Osteoblast (primary cell): ENCODE results near the gene ATG14. TPM values are rescaled to one million over a fixed set of nuclear protein-coding genes. Genes with fewer than 3 reads are reported as not detected.
A peak's percentile ranks its signal among the peaks of the same experiment; 100 is the strongest.

Source experiments
- DNase-seq: peaks from one replicate; pipeline ENCODE4 v3.0.0; 2011; ENCODE audit warnings: low spot score, mixed read lengths; ENCODE audit not compliant: insufficient read length; ENCODE audit errors: missing footprints
- H2AFZ ChIP-seq: 2 replicates; pipeline ENCODE4 v1.6.0; 2011; ENCODE audit warnings: mild to moderate bottlenecking, low read length
- H3K27ac ChIP-seq: 2 replicates; pipeline ENCODE4 v1.5.1; 2011; ENCODE audit warnings: mild to moderate bottlenecking, low read depth, low read length, moderate library complexity
- H3K27me3 ChIP-seq: 2 replicates; pipeline ENCODE4 v1.6.0; 2012; ENCODE audit warnings: mild to moderate bottlenecking, control low read depth, inconsistent platforms, low read length, moderate library complexity; ENCODE audit not compliant: insufficient read depth
- H3K36me3 ChIP-seq: 2 replicates; pipeline ENCODE4 v1.5.1; 2011; ENCODE audit warnings: mild to moderate bottlenecking, low read length, control low read depth, moderate library complexity; ENCODE audit not compliant: insufficient read depth
- H3K4me1 ChIP-seq: 2 replicates; pipeline ENCODE4 v1.5.1; 2011; ENCODE audit warnings: mild to moderate bottlenecking, low read length, control low read depth, moderate library complexity; ENCODE audit not compliant: insufficient read depth
- H3K4me2 ChIP-seq: 2 replicates; pipeline ENCODE4 v1.6.0; 2011; ENCODE audit warnings: mild to moderate bottlenecking, low read length; ENCODE audit not compliant: insufficient read depth
- H3K4me3 ChIP-seq: fragments of 200-600 bp; sonication (generic); 3 replicates; pipeline ENCODE4 v1.5.1; 2012; ENCODE audit warnings: mild to moderate bottlenecking, low read length, inconsistent platforms; ENCODE audit not compliant: insufficient read depth
- H3K79me2 ChIP-seq: 2 replicates; pipeline ENCODE4 v1.6.0; 2012; ENCODE audit warnings: mild to moderate bottlenecking, low read length, control low read depth, inconsistent platforms; ENCODE audit not compliant: insufficient read depth
- H3K9me3 ChIP-seq: 2 replicates; pipeline ENCODE4 v1.5.1; 2011; ENCODE audit warnings: low read depth, low read length, control low read depth
- H4K20me1 ChIP-seq: 2 replicates; pipeline ENCODE4 v1.6.0; 2012; ENCODE audit warnings: mild to moderate bottlenecking, low read length, control low read depth; ENCODE audit not compliant: insufficient read depth
- CTCF ChIP-seq: IDR thresholded peaks from 2 replicates; pipeline ENCODE4 v1.5.1; 2011; ENCODE audit warnings: mild to moderate bottlenecking, low read depth, low read length, moderate library complexity; ENCODE audit errors: extremely low read depth
- total RNA-seq: library from RNA; depleted of rRNA; stranded (reverse); fragments of >200 nt; gene quantifications from 2 replicates; pipeline ENCODE4 v1.2.3, GENCODE V29; 2012

ATG14 gene
- total RNA-seq, 1 donor = 21.7 TPM

- peak overlapping the region; percentile 81 for H2AFZ ChIP-seq
- TF ChIP-seq CTCF = no peak
- peak; percentile 88 for DNase-seq
- H3K4me1 ChIP-seq = peaks cover 36% of the 10 kb centered on the region
- no peaks in the 10 kb centered on the region for H3K27me3 ChIP-seq
- peak overlapping the region; percentile 42 for H3K4me3 ChIP-seq
- H3K36me3 ChIP-seq = no peaks in the 10 kb centered on the region
- peak overlapping the region; percentile 81 for H3K4me2 ChIP-seq
- H4K20me1 ChIP-seq = no peaks in the 10 kb centered on the region
- H3K9me3 ChIP-seq = no peaks in the 10 kb centered on the region
- peak overlapping the region; percentile 97 for H3K27ac ChIP-seq
- no peaks in the 10 kb centered on the region for H3K79me2 ChIP-seq
These were observed 35.2 kb upstream of the ATG14 start for GRCh38 chr14:55446833-55447232.

- peak; percentile 73 for DNase-seq
- H3K27ac ChIP-seq = peak overlapping the region; percentile 97
- no peaks in the 10 kb centered on the region for H3K27me3 ChIP-seq
- H2AFZ ChIP-seq = peak overlapping the region; percentile 81
- peak overlapping the region; percentile 81 for H3K4me2 ChIP-seq
- peak overlapping the region; percentile 42 for H3K4me3 ChIP-seq
- no peaks in the 10 kb centered on the region for H4K20me1 ChIP-seq
- no peaks in the 10 kb centered on the region for H3K9me3 ChIP-seq
- peaks cover 30% of the 10 kb centered on the region for H3K4me1 ChIP-seq
- peak; percentile 78 for TF ChIP-seq CTCF
- no peaks in the 10 kb centered on the region for H3K79me2 ChIP-seq
- H3K36me3 ChIP-seq = no peaks in the 10 kb centered on the region
These were observed 34.6 kb upstream of the ATG14 start for GRCh38 chr14:55446127-55446736.

GRCh38 chr14:55441286-55441685 is 29.7 kb upstream of the ATG14 start:
- Histone ChIP-seq H3K36me3 (no peaks in the 10 kb centered on the region), H3K79me2 (no peaks in the 10 kb centered on the region), H3K9me3 (no peaks in the 10 kb centered on the region), H3K4me3 (no peak overlapping the region), H2AFZ (no peak overlapping the region), H4K20me1 (no peaks in the 10 kb centered on the region), H3K4me2 (no peak overlapping the region), H3K27ac (no peak overlapping the region), H3K27me3 (peaks cover 10% of the 10 kb centered on the region), H3K4me1 (peaks cover 3% of the 10 kb centered on the region)
- DNase-seq = no peak
- TF ChIP-seq CTCF = no peak

- no peaks in the 10 kb centered on the region for H3K9me3 ChIP-seq
- H2AFZ ChIP-seq = no peak within 1 kb of the TSS
- no peaks in the 10 kb centered on the region for H4K20me1 ChIP-seq
- no peak within 1 kb of the TSS for H3K4me2 ChIP-seq
- no peaks in the 10 kb centered on the region for H3K36me3 ChIP-seq
- no peak within 1 kb of the TSS for H3K4me3 ChIP-seq
- H3K27ac ChIP-seq = no peak within 1 kb of the TSS
- no peaks in the 10 kb centered on the region for H3K4me1 ChIP-seq
- peak; percentile 16 for TF ChIP-seq CTCF
- H3K27me3 ChIP-seq = peaks cover 16% of the 10 kb centered on the region
- DNase-seq = peak; percentile 34
- H3K79me2 ChIP-seq = no peaks in the 10 kb centered on the region
These were observed 28.8 kb upstream of the ATG14 start, which contains the start of gene TBPL2 for GRCh38 chr14:55440385-55440784. Gene TBPL2, minus strand, starts transcription at chr14:55440616. Its CDS starts 167 bp downstream, at chr14:55440449.
